ENCODE measurements around the gene RCC2.

DNA sequence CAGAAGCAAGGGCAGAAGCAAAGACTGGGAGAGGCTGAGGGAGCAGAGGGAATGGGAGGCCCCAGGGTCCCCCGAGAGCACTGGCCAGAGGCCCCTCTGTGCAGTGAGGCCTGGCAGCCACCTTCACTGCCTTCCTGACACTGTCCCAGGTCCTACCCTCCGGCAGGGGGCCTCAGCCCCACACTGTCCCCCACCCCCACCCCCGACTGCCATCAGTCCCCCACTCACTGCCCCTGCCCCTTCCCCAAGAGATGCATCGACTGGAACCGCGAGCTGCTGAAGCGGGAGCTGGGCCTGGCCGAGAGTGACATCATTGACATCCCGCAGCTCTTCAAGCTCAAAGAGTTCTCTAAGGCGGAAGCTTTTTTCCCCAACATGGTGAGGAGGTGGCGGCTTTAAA, 80.4 kb downstream of the RCC2 start:
- no peak for TF ChIP-seq CTCF (conservative IDR thresholded peaks at IDR 0.05; ENCODE audit: low read length)
- no peak for TF ChIP-seq EZH2phosphoT487 (IDR thresholded peaks at IDR 0.05; ENCODE audit: borderline replicate concordance, low read depth, low read length)

Measured in OCI-LY7 (cell line).